CD4-positive, alpha-beta T cell treated with Interleukin-17A for 4 hours (primary cell): ENCODE measurements around the gene RPTOR.
"Not testable (repeated sequence)": the region's sequence is repeated elsewhere in the genome, so short reads cannot be mapped to it uniquely, and the experiment has no call there.

Experiments
- DNase-seq: peaks from one replicate; pipeline ENCODE4 v3.0.0-alpha.2; 2020; ENCODE audit warnings: mixed read lengths

The RPTOR gene

GRCh38 chr17:80787881-80788280 is 243.2 kb downstream of the RPTOR start:
- no peak for DNase-seq

GRCh38 chr17:80789356-80789902 is 244.8 kb downstream of the RPTOR start:
- peak; percentile 51 for DNase-seq

- peak; percentile 62 for DNase-seq
Measured at GRCh38 chr17:80790021-80790765, 245.6 kb downstream of the RPTOR start.

- DNase-seq, result peak; percentile 51
Measured at GRCh38 chr17:80790981-80791742, 246.5 kb downstream of the RPTOR start.

- DNase-seq, result peak; percentile 71
Measured at GRCh38 chr17:80791758-80792284, 247.2 kb downstream of the RPTOR start.

- no peak for DNase-seq
Measured at GRCh38 chr17:80792373-80792781, 247.7 kb downstream of the RPTOR start.

- no peak for DNase-seq
Measured at GRCh38 chr17:80793421-80793820, 248.8 kb downstream of the RPTOR start.

GRCh38 chr17:80793851-80794267 is 249.2 kb downstream of the RPTOR start:
- no peak for DNase-seq

- DNase-seq, result no peak
Measured at GRCh38 chr17:80794281-80795089, 249.8 kb downstream of the RPTOR start.

GRCh38 chr17:80795090-80795580 is 250.5 kb downstream of the RPTOR start:
- DNase-seq, result no peak

GRCh38 chr17:80795754-80796153 is 251.1 kb downstream of the RPTOR start:
- no peak for DNase-seq

GRCh38 chr17:80796430-80796861 is 251.8 kb downstream of the RPTOR start:
- DNase-seq, result no peak

GRCh38 chr17:80797222-80797621 is 252.6 kb downstream of the RPTOR start:
- not testable (repeated sequence) for DNase-seq

GRCh38 chr17:80797741-80798594 is 253.3 kb downstream of the RPTOR start:
- DNase-seq, result no peak

- no peak for DNase-seq
Measured at GRCh38 chr17:80798595-80799537, 254.2 kb downstream of the RPTOR start.

- DNase-seq, result no peak
Measured at GRCh38 chr17:80799538-80800480, 255.2 kb downstream of the RPTOR start.

GRCh38 chr17:80800481-80801391 is 256.1 kb downstream of the RPTOR start:
- DNase-seq, result no peak
